Measurements from ENCODE around the gene TINAGL1. TPM values are rescaled to one million over a fixed set of nuclear protein-coding genes. Genes with fewer than 3 reads are reported as not detected.

TINAGL1 gene
- total RNA-seq, 2 experiments from 2014 or later: not detected

- Mint-ChIP-seq H3K27ac (no peak overlapping the region), H3K27me3 (peaks cover 10% of the 10 kb centered on the region), H3K4me3 (peak overlapping the region; percentile 51), H3K4me1 (ENCODE audit: low read depth) (peaks cover 13% of the 10 kb centered on the region), H3K36me3 (ENCODE audit: low read depth) (no peaks in the 10 kb centered on the region), H3K9me3 (no peaks in the 10 kb centered on the region)
- intact Hi-C loops (cut with micrococcal nuclease): no loop called here
- POLR2A ChIA-PET: no interaction called here
- CTCF ChIA-PET: interaction anchor here (0.7 to 3.2 kb wide), 4 partner anchors 12 to 162 kb away, joined by 3 to 18 read pairs (median 3); no protein-coding TSS in a partner anchor
- ATAC-seq (no peak), DNase-seq (no peak)
- TF ChIP-seq CTCF (IDR thresholded peaks at IDR 0.05): no peak
Observed at GRCh38 chr1:31535561-31535960, 40.8 kb upstream of the TINAGL1 start.

GRCh38 chr1:31539329-31539728 is 37.0 kb upstream of the TINAGL1 start:
- intact Hi-C loops (cut with micrococcal nuclease): no loop called here
- no peak overlapping the region for H3K27ac Mint-ChIP-seq
- H3K9me3 Mint-ChIP-seq: no peaks in the 10 kb centered on the region
- ATAC-seq (no peak), DNase-seq (no peak)
- peaks cover 13% of the 10 kb centered on the region for H3K4me1 Mint-ChIP-seq (ENCODE audit: low read depth)
- no peaks in the 10 kb centered on the region for H3K36me3 Mint-ChIP-seq (ENCODE audit: low read depth)
- POLR2A ChIA-PET: no interaction called here
- H3K4me3 Mint-ChIP-seq: no peak overlapping the region
- peaks cover 10% of the 10 kb centered on the region for H3K27me3 Mint-ChIP-seq
- TF ChIP-seq CTCF (IDR thresholded peaks at IDR 0.05): no peak
- CTCF ChIA-PET: no interaction called here

- TF ChIP-seq CTCF (IDR thresholded peaks at IDR 0.05): no peak
- intact Hi-C loops (cut with micrococcal nuclease): loop anchor here (10.0 kb wide), 1 partner anchor 146 kb away; no protein-coding TSS in a partner anchor
- ChIA-PET POLR2A (no interaction called here), CTCF (interaction anchor here (1.7 kb wide), 1 partner anchor 8 kb away, joined by 5 read pairs; no protein-coding TSS in a partner anchor)
- DNase-seq: no peak
- no peak for ATAC-seq
- Mint-ChIP-seq H3K27me3 (peaks cover 3% of the 10 kb centered on the region), H3K27ac (no peak overlapping the region), H3K9me3 (no peaks in the 10 kb centered on the region), H3K4me1 (ENCODE audit: low read depth) (peaks cover 3% of the 10 kb centered on the region), H3K4me3 (no peak overlapping the region), H3K36me3 (ENCODE audit: low read depth) (no peaks in the 10 kb centered on the region)
Observed at GRCh38 chr1:31541194-31541593, 35.1 kb upstream of the TINAGL1 start.

- peaks cover 9% of the 10 kb centered on the region for H3K27me3 Mint-ChIP-seq
- TF ChIP-seq CTCF (IDR thresholded peaks at IDR 0.05): no peak
- H3K4me3 Mint-ChIP-seq: no peak overlapping the region
- intact Hi-C loops (cut with micrococcal nuclease): loop anchor here (5.0 to 10.0 kb wide), 2 partner anchors 151 to 364 kb away; no protein-coding TSS in a partner anchor
- peaks cover 10% of the 10 kb centered on the region for H3K4me1 Mint-ChIP-seq (ENCODE audit: low read depth)
- H3K27ac Mint-ChIP-seq: no peak overlapping the region
- ChIA-PET CTCF (no interaction called here), POLR2A (no interaction called here)
- H3K36me3 Mint-ChIP-seq (ENCODE audit: low read depth): no peaks in the 10 kb centered on the region
- no peak for DNase-seq
- H3K9me3 Mint-ChIP-seq: no peaks in the 10 kb centered on the region
- no peak for ATAC-seq
Observed at GRCh38 chr1:31545927-31546540, 30.3 kb upstream of the TINAGL1 start.

- TF ChIP-seq CTCF (IDR thresholded peaks at IDR 0.05): no peak
- H3K4me1 Mint-ChIP-seq (ENCODE audit: low read depth): peaks cover 10% of the 10 kb centered on the region
- ATAC-seq (peak; percentile 8), DNase-seq (no peak)
- H3K27me3 Mint-ChIP-seq: peaks cover 9% of the 10 kb centered on the region
- H3K9me3 Mint-ChIP-seq: no peaks in the 10 kb centered on the region
- no peaks in the 10 kb centered on the region for H3K36me3 Mint-ChIP-seq (ENCODE audit: low read depth)
- intact Hi-C loops (cut with micrococcal nuclease): loop anchor here (5.0 to 10.0 kb wide), 2 partner anchors 154 to 366 kb away; no protein-coding TSS in a partner anchor
- H3K4me3 Mint-ChIP-seq: no peak overlapping the region
- H3K27ac Mint-ChIP-seq: no peak overlapping the region
- POLR2A ChIA-PET: no interaction called here
- CTCF ChIA-PET: interaction anchor here (0.8 to 3.4 kb wide), 37 partner anchors 10 to 412 kb away, joined by 3 to 25 read pairs (median 4); partner anchors contain the start of genes FABP3, SNRNP40 and ZCCHC17
Observed at GRCh38 chr1:31548534-31548906, 27.8 kb upstream of the TINAGL1 start.
